Esophagus muscularis mucosa (tissue), 4 donors: ENCODE data around the gene DAB2IP.

Source experiments
- CTCF ChIP-seq, 3 experiments: fragments of 200-600 bp in 2 of 3; fragments of 450-650 bp in 1 of 3; sonication (generic) in 2 of 3; IDR thresholded peaks; one replicate each; pipeline ENCODE4 v1.5.1; 2017 to 2019; ENCODE audit warnings: antibody characterized with exemption in 3 of 3, mild to moderate bottlenecking in 2 of 3, moderate library complexity in 1 of 3
- EP300 ChIP-seq: sonication (generic); formaldehyde crosslinking; IDR thresholded peaks from one replicate; pipeline ENCODE4 v1.6.1; 2017; ENCODE audit warnings: antibody characterized with exemption
- POLR2A ChIP-seq: fragments of 450-650 bp; IDR thresholded peaks from one replicate; pipeline ENCODE4 v1.6.1; 2017; ENCODE audit warnings: antibody characterized with exemption, moderate library complexity, mild to moderate bottlenecking, low read depth

- TF ChIP-seq EP300 (no peak), CTCF (IDR thresholded peaks at IDR 0.05) (no peak), POLR2A (no peak)
Observed at GRCh38 chr9:121784731-121785411, 133.4 kb downstream of the DAB2IP start.
